HG03521 (cell line): ENCODE measurements around the gene FKTN.
A peak's percentile ranks its signal among the peaks of the same experiment; 100 is the strongest.

Experiments
- ATAC-seq: cut with Tn5 transposase; IDR thresholded peaks from one replicate; pipeline ENCODE4 v1.9.1; 2021; ENCODE audit warnings: mild to moderate bottlenecking, moderate library complexity; ENCODE audit not compliant: unreplicated experiment

The FKTN gene

GRCh38 chr9:105625088-105625487 is 67.2 kb downstream of the FKTN start:
- ATAC-seq: no peak

DNA sequence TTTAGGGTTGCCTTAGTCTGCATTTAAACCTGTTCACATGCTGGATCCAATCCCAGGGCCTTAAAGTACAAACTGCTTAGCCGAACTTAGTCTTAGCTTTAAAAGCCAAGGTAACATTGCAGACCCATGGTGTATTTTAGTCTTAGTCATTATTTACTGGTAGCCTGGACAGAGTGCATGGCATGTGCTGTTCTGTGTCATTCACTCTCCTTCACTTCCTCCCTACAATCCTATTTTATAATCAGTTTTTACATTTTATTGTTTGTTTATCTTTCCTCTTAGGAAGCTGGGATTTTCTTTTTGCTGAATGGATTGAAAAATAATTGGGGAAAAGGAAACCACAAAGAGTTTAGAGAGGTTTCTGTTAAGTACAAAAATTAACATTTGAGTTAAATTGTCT is 74.9 kb downstream of the FKTN start:
- ATAC-seq: no peak

GRCh38 chr9:105633411-105633810 is 75.5 kb downstream of the FKTN start:
- ATAC-seq: no peak

DNA sequence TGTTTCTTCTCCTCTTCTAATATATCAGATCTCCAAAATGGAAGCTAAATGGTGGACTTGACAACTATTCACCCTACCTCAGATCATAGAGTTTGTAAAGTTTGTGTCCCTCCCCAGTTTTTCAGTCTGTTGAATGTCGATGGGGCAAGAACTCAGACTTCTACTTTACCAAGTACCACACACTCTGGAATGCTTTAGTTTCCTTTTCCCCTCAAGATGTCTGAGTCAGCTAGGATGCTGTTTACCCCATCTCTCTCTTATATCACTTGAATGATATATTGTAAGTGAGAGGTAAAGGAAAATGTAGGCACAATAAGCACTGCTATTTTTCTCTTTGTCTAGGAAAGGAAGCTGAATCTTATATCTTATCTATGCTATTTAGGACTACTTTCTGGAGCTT is 78.4 kb downstream of the FKTN start:
- ATAC-seq: no peak

- no peak for ATAC-seq
These were observed 80.0 kb downstream of the FKTN start for GRCh38 chr9:105637787-105638395.

DNA sequence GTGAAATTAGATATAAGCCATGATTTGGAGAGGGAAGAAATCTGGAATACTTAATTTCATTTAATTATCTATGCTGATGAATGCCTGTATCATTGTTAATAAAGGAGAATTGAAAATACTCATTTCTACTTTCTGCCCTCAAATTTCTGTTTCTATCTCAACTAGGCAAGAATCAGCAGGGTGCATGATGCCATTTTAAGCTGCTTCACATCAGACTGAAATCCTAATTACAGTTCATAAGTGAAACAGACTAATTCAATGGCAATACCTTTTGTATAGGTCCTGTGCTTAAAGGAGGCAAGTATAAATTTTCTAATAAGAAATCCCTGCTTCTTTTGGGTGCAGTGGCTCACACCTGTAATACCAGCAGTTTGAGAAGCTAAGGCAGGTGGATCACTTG is 82.0 kb downstream of the FKTN start:
- no peak for ATAC-seq

DNA sequence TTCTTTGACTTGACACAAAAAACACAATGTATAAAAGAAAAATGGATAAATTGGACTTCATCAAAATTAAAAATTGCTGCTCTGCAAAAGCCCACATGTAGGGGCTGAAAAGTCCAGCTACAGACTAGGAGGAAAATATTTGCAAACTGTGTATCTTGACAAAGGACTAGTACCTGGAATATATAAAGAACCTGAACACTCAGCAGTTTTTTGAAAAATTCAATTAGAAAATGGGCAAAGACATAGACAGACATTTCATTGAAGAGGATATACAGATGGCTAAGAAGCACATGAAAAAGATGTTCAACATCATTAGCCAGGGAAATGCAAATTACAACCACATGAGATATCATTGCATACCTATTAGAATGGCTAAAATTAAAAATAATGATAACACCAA is 85.9 kb downstream of the FKTN start:
- no peak for ATAC-seq

GRCh38 chr9:105646879-105647594 is 89.1 kb downstream of the FKTN start:
- no peak for ATAC-seq

- ATAC-seq: no peak
These were observed 89.8 kb downstream of the FKTN start for GRCh38 chr9:105647595-105648349.

- no peak for ATAC-seq
These were observed 93.9 kb downstream of the FKTN start for GRCh38 chr9:105651806-105652205.

DNA sequence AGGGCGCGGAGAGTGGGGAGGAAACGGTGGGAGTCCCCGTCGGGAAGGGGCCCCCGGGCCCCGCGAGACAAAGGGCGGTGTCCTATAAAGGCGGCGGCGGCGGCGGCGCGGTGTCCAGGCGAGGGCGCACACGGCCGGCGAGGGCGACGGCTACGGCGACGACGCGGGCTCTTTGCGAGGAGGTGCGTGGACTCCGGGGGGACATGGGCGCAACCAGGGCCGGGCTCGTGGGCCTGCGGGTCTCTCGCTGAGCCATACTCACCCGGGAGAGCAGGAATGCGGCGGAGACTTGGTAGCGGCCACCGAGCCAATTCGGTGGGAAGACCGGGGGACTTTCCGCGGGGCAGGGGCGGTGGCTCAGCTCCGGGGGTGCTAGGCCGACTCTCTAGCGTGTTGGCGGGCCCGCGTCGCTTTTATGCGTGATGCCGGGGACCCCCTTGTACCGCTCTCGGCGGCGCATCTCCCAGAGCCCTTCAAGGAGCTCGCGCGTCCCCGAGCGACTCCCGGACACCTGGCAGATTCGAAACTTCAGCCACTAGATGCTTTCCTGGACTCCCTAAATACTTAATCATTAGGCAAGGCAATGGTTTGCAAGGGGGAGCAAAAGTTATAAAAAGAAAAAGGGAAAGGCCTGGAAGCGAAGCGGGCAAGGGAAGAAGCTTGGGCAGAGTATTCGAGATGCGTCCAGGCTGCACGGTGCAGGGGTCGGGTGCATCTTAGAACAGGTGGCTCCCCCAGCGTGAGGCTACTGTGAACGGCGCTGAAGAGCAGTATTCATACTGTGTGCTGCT is 98.4 kb downstream of the FKTN start:
- peak; percentile 44 for ATAC-seq

- ATAC-seq: no peak
These were observed 100.4 kb downstream of the FKTN start for GRCh38 chr9:105658351-105658750.

- no peak for ATAC-seq
These were observed 103.1 kb downstream of the FKTN start for GRCh38 chr9:105661011-105661410.

DNA sequence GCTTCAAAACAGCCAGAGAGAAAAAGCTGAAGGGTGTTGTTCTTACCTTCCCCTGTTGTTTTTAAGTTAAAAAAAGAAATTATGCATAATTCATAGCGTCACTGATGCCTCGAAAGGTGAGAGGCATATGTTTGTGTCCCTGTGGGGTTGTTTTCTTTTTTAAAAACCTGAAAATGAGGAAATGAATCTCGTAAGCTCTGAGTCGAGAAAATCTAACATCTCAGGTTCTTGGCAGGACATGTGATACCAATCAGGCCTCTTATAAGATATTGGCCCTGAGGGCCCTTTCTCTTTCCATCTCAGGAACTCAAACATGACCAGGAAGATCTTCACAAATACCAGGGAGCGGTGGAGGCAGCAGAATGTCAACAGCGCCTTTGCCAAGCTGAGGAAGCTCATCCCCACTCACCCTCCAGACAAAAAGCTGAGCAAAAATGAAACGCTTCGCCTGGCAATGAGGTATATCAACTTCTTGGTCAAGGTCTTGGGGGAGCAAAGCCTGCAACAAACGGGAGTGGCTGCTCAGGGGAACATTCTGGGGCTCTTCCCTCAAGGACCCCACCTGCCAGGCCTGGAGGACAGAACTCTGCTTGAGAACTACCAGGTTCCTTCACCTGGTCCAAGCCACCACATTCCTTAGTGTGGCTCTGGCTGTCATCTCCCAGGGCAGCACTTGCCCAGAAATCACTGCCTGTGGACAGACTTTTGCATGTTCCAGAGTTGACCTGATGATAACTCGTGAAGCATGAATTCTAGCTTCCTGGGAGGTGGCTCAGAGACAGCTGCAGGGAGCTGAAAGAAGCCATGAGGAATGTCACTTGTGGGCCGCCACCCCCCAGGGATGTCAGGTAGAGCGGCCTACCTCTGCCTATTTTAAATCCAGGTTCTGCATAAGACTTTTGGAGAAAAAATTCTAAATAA is 104.5 kb downstream of the FKTN start, which contains the start of gene TAL2:
Gene TAL2 (plus strand): TSS at position 274 of the 921 bp plus-strand sequence. CDS start 40 bp downstream, at position 314.
- peak; percentile 77 for ATAC-seq

DNA sequence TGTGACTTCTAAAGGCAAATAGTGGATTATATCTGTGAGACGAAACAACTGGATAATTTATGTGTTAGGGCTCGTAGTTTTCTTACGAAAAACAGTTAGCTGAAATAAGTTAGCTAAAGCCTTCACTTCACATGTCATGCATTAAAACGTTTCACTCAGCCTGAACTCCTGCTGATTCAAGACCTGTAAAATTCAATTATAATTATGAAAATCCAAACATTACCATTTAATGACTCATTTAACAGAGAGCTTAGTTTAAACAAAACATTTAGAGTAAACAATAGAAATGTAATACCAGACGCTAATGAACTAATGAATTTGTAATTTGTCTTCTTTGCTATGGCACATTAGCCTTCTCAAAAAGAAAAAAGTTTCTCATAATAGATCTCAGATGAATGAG is 106.0 kb downstream of the FKTN start:
- no peak for ATAC-seq

GRCh38 chr9:105667867-105668266 is 109.9 kb downstream of the FKTN start:
- no peak for ATAC-seq

DNA sequence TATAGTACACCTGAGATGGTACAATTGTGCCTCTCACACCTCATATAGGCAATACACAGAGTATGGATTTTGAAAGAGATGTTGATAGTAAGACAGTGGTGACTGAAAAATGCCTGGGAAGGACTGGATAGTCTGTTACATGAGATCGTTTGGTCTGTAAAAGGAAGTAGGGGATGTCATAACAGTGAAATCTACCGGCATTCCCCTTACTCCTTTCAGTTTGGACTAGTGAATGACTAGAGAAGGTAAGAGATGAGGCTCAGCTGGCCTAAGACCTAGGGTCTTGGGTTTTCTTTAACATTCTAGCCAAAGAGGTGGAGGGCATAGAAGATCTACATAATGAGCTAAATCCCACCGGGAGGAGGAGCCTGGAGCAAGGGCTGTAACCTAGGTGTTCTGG is 112.4 kb downstream of the FKTN start:
- no peak for ATAC-seq

DNA sequence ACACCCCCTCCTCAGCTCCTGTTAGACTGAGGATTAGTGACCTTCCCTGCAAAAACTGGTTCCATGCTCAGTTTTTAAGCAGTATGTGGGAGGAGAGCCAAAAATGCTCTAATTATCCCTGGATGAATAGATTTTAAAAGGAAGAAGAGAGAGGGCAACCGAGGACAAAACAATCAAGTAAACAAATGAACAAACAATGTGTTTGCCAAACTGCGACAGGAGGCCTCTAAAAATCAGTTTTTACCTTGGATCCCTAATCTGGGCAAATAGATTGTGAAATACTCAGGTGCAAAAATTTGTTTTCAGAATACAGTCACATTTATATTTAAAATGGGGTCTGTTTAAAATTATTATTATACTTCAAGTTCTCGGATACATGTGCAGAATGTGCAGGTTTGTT is 112.8 kb downstream of the FKTN start:
- ATAC-seq: no peak

DNA sequence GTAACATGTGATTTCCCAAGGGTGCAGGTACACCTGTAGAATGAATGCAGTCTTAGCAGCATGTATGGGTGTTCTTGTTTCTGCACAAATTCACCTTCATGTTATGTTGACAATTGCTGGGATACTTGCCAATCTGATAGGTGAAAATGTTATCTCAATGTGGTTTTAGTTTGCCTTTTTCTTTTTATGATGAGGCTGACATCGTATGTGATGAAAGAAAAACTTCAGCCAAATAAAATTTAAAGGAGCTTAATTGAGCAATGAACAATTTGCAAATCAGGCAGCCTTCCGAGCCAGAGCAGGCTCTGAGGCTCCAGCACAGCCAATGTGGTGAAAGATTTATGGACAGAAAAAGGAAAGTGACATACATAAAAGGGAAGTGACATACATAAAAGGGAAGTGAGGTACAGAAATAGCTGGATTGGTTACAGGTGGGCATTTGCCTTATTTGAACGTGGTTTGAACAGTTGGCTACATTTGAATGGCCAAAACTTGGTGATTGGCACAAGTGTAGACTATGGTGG is 114.8 kb downstream of the FKTN start:
- ATAC-seq: no peak

- no peak for ATAC-seq
These were observed 116.0 kb downstream of the FKTN start for GRCh38 chr9:105673850-105674387.
